ENCODE measurements around the gene ATP7B.
"Not testable (repeated sequence)": the region's sequence is repeated elsewhere in the genome, so short reads cannot be mapped to it uniquely, and the experiment has no call there.

ATP7B gene

GRCh38 chr13:52005841-52006522 is 5.3 kb downstream of the ATP7B start:
- DNase-seq = no peak

DNA sequence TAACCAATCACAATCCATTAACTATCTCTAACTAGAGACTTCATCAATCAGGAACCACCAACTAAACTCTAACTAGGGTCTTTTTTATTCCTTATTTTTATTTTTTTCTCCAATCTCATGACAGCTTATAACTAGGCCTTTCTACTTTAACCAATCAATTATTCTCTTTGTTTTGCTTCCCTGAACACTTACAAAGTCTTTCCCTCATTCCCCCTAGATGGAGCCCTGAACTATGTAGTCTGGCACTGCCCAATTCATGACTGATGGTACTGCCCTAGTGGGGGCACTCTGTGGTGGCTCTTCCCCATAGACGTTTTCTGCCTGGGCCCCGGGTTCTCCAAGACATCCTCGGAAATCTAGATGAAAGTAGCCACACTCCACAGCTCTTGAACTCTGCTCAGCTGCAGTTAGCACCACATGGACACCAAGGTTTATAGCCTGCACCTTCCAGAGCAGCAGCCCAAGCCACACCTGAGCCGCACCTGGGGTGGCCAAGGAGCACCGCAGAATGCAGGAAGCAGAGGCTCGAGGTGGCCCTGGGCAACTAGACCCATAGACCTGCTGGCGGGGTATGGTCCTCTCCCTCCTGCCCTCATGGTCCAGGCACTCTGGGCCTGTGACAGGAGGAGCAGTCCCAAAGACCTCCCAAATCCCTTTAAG is 6.6 kb downstream of the ATP7B start:
- no peak for DNase-seq

- DNase-seq = no peak
Observed at GRCh38 chr13:52003541-52003940, 7.7 kb downstream of the ATP7B start.

- no peak for DNase-seq
Observed at GRCh38 chr13:52002361-52002760, 8.9 kb downstream of the ATP7B start.

GRCh38 chr13:52001120-52001731 is 10.0 kb downstream of the ATP7B start:
- no peak for DNase-seq

GRCh38 chr13:51999921-52000320 is 11.3 kb downstream of the ATP7B start:
- no peak for DNase-seq

GRCh38 chr13:51999510-51999911 is 11.7 kb downstream of the ATP7B start:
- no peak for DNase-seq

- DNase-seq = no peak
Observed at GRCh38 chr13:51998723-51999509, 12.3 kb downstream of the ATP7B start.

DNA sequence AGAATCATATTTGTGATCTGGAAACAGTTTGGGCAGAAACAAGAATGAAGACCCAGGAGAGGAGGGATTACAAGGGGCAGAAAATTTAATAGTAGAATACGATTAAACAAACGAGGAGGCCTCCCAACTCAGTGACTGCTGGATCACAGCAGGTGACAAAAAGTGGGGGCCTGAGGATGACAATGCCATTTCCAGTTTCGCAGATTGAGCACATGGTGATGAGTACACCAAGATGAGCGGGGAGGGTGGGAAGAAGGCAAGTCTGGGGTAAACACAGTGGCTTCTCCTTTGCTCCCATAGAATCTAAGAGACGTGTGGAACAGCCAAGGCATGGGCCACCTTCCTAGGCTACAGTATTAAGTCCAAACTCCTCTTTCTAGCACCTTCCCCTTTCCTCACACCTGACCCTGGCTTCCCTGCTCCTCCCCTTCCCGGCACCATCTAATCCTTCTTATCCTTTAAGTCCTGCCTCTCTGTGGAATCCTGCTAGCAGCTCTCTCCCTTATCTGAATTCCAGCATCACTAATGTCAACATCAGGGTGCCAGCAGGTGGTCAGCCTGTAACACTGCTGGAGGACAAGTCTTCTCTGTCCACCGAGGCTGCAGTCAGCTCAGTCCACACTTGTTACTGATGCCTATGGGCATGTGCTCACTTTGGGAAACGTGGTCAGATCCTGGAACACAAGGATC is 13.5 kb downstream of the ATP7B start:
- no peak for DNase-seq

- DNase-seq = no peak
Observed at GRCh38 chr13:51997186-51997585, 14.1 kb downstream of the ATP7B start.

- no peak for DNase-seq
Observed at GRCh38 chr13:51996641-51997040, 14.6 kb downstream of the ATP7B start.

- DNase-seq = no peak
Observed at GRCh38 chr13:51995677-51996551, 15.3 kb downstream of the ATP7B start.

DNA sequence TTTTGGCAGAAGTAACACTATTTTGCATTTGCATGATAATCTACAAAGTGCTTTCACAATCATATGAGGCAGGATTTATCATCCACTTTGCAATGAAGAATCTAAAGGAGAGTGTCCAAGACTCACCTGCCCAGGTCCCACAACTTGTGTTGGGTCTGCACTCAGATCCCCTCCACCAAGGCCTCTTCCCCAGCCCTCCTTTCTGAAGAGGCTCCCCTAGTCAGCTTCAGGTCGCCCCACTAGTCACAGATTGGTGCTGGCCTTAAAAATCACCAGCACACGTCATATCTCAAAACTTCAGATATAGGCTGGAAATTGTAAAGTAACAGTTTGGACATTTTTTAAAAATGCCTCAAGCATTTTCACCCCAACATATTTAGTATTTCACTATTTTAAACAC is 17.5 kb downstream of the ATP7B start:
- DNase-seq = no peak

- DNase-seq = no peak
Observed at GRCh38 chr13:51988988-51989618, 22.1 kb downstream of the ATP7B start.

DNA sequence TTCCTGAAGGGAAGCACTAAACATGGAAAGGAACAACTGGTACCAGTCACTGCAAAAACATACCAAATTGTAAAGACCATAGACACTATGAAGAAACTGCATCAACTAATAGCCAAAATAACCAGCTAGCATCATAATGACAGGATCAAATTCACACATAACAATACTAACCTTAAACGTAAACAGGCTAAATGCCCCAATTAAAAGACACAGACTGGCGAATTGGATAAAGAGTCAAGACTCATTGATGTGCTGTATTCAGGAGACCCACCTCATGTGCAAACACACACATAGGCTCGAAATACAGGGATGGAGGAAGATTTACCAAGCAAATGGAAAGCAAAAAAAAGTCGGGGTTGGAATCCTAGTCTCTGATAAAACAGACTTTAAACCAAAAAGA is 26.3 kb downstream of the ATP7B start:
- not testable (repeated sequence) for DNase-seq

DNA sequence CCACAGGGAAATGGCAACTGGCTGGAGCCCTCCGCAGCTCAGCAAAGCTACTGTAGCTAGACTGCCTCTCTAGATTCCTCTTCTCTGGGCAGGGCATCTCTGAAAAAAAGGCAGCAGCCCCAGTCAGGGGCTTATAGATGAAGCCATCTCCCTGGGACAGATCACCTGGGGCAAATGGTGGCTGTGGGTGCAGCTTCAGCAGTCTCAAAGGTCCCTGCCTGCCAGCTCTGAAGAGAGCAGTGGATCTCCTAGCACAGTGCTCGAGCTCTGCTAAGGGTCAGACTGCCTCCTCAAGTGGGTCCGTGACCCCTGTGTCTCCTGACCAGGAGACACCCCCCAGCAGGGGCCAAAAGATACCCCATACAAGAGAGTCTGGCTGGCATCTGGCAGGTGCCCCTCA is 28.0 kb downstream of the ATP7B start:
- not testable (repeated sequence) for DNase-seq

DNA sequence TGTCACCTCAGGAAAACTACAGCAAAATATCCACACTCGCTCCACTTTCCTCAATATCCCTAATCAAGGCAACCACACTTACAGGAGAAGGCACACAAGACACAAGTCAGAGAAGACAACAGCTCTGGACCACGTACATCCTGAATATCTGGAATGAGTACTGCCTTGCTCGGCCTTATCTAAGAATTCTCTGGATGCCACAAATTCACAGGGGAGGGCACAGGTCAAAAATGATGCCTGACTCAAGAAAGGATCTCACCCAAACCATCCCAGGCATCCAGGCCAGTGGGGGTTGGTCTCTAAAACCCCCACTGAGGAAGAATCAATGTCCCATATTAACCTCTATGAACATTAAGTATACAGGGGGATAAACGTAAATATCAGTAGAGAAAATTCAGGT is 29.9 kb downstream of the ATP7B start:
- DNase-seq = no peak

DNA sequence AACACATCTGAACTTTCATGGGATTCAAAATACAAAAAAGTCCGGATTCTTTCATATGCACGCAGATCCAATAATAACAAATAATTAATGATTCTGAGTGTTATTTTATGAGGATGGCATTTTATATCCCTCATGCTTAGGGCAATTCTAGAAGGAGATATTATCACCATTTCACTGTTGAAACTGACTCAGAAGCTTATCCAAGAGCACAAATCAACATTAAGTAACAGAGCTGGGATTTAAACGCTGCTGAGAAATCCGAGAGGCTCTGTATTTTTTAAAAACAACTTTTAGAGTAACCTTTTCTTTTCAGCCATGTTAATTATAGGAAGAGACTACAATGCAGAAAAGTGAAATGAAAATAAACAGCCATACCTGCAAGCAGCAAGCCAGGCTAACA is 30.3 kb downstream of the ATP7B start:
- no peak for DNase-seq

- DNase-seq = no peak
Observed at GRCh38 chr13:51978796-51979556, 32.3 kb downstream of the ATP7B start.

DNA sequence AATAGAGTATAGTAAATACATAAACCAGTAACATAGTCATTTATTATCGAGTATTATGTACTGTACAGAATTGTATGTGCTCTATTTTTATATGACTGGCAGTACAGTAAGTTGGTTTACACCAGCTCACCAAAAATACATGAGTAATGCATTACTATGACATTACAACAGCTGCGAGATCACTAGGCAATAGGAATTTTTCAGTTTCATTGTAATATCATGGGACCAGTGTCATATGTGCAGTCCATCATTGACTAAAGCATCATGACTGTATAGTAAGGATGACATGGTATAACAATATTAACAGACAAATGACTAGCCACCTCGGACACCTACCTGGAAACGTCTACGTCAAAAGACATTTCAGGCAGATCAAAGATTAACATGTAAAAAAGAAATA is 33.6 kb downstream of the ATP7B start:
- no peak for DNase-seq

DNA sequence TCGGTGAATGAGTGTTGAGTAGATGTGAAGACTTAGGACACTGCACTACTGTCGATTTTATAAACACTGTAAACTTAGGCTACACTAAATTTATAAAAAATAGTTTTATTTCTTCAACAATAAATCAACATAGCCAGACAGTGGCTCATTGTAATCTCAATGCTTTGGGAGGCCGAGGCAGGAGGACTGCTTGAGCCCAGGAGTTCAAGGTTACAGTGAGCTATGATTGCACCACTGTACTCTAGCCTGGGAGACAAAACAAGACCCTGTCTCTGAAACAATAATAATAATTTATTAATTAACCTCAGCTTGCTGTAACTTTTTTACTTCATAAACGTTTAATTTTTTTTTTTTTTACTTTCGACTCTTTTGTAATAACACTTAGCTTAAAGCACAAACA is 34.4 kb downstream of the ATP7B start:
- DNase-seq = no peak
